Mucosa of stomach (tissue), 1 donor: ENCODE measurements around the gene TFAP2A.

Experiments
- H3K27me3 ChIP-seq: one replicate; pipeline ENCODE4 v1.7.0; 2013; ENCODE audit warnings: mild to moderate bottlenecking, low read length; ENCODE audit not compliant: control insufficient read depth, insufficient read depth
- H3K36me3 ChIP-seq: one replicate; pipeline ENCODE4 v1.7.0; 2013; ENCODE audit warnings: low read length; ENCODE audit not compliant: control insufficient read depth, insufficient read depth
- H3K4me1 ChIP-seq: one replicate; pipeline ENCODE4 v1.7.0; 2013; ENCODE audit warnings: mild to moderate bottlenecking, low read length; ENCODE audit not compliant: control insufficient read depth, insufficient read depth
- H3K4me3 ChIP-seq: one replicate; pipeline ENCODE4 v1.7.0; 2013; ENCODE audit warnings: low read length
- H3K9ac ChIP-seq: one replicate; pipeline ENCODE4 v1.7.0; 2013; ENCODE audit warnings: mild to moderate bottlenecking, low read length, moderate library complexity
- H3K9me3 ChIP-seq: one replicate; pipeline ENCODE4 v1.7.0; 2013; ENCODE audit warnings: mild to moderate bottlenecking, low read length, moderate library complexity; ENCODE audit not compliant: control insufficient read depth
- donor health status: Pancreatic carcinoma.

The TFAP2A gene

GRCh38 chr6:10446548-10446947, 31.7 kb upstream of the TFAP2A start:
- Histone ChIP-seq H3K4me3 (no peak overlapping the region), H3K9ac (no peak overlapping the region), H3K4me1 (no peaks in the 10 kb centered on the region), H3K36me3 (no peaks in the 10 kb centered on the region), H3K9me3 (no peaks in the 10 kb centered on the region), H3K27me3 (peaks cover 4% of the 10 kb centered on the region)

GRCh38 chr6:10441655-10442009, 26.8 kb upstream of the TFAP2A start:
- Histone ChIP-seq H3K4me3 (no peak overlapping the region), H3K27me3 (no peaks in the 10 kb centered on the region), H3K4me1 (no peaks in the 10 kb centered on the region), H3K36me3 (no peaks in the 10 kb centered on the region), H3K9ac (no peak overlapping the region), H3K9me3 (no peaks in the 10 kb centered on the region)

- Histone ChIP-seq H3K4me1 (no peaks in the 10 kb centered on the region), H3K9me3 (no peaks in the 10 kb centered on the region), H3K36me3 (no peaks in the 10 kb centered on the region), H3K27me3 (no peaks in the 10 kb centered on the region), H3K4me3 (no peak overlapping the region), H3K9ac (no peak overlapping the region)
Observed at GRCh38 chr6:10441004-10441654, 26.3 kb upstream of the TFAP2A start.

- H3K9ac ChIP-seq: no peak overlapping the region
- H3K36me3 ChIP-seq: no peaks in the 10 kb centered on the region
- H3K9me3 ChIP-seq: no peaks in the 10 kb centered on the region
- H3K27me3 ChIP-seq: no peaks in the 10 kb centered on the region
- no peak overlapping the region for H3K4me3 ChIP-seq
- H3K4me1 ChIP-seq: no peaks in the 10 kb centered on the region
Observed at GRCh38 chr6:10437891-10438290, 23.0 kb upstream of the TFAP2A start.

GRCh38 chr6:10434235-10434634, 19.4 kb upstream of the TFAP2A start:
- no peaks in the 10 kb centered on the region for H3K9me3 ChIP-seq
- no peaks in the 10 kb centered on the region for H3K4me1 ChIP-seq
- no peak overlapping the region for H3K9ac ChIP-seq
- H3K4me3 ChIP-seq: no peak overlapping the region
- H3K27me3 ChIP-seq: no peaks in the 10 kb centered on the region
- H3K36me3 ChIP-seq: no peaks in the 10 kb centered on the region

DNA sequence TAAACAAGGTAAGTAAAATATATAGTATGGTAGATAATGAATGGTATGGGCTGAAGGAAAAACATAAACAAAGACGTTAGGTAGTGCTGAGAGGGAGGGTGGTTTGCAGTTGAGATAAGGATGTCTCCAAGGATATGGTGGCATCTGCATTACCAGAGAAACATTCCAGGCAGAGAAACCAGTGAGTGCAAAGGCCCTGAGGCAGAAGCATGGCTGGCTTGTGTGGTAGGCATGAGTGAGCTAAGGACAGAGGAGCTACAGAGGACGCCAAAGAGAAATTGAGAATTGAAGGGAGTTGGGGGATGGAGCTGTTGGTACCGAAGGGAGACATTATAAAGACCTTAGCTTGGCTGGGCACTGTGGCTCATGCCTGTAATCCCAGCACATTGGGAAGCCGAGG, 18.4 kb upstream of the TFAP2A start:
- Histone ChIP-seq H3K9me3 (no peaks in the 10 kb centered on the region), H3K27me3 (peaks cover under 1% of the 10 kb centered on the region), H3K4me1 (no peaks in the 10 kb centered on the region), H3K9ac (no peak overlapping the region), H3K4me3 (no peak overlapping the region), H3K36me3 (no peaks in the 10 kb centered on the region)

- Histone ChIP-seq H3K4me1 (peaks cover 3% of the 10 kb centered on the region), H3K9ac (no peak overlapping the region), H3K36me3 (no peaks in the 10 kb centered on the region), H3K4me3 (no peak overlapping the region), H3K27me3 (peaks cover 6% of the 10 kb centered on the region), H3K9me3 (no peaks in the 10 kb centered on the region)
Observed at GRCh38 chr6:10431423-10432164, 16.7 kb upstream of the TFAP2A start.

DNA sequence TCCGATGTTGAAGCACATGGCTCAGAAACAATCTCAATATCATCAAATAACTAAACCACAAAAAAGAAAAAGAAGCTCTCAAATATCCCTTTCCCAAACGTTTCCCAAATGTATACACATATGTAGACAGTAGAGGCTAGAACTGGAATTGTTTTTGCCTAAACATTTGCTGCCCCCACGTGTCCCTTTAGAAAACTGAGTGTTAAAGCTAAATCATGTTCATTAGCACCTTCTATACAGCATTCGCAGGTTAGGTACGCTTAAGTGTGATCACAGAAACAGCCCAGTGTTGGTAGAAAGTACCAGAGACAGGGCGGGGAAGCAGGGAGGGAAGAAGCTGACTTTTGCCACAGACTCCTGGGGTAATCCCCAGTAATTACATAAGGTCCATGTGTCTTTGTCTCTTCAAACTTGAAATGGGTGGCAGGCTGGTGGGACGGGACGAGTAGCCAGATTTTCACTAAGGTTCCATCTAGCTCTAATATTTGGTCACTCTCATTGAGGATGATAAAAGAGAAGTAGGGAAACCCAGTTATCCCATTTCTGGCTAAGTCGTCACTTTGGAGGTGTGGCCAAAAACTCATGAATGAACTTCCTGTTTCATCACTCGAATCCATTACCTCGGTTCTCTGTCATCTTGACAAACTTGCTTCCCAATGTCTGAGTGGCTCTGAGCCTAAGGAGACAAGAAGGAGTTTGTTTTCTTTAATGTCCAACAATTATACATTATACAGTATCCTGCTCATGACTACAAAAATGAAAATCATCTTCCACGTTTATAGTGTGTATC, 15.0 kb upstream of the TFAP2A start:
- Histone ChIP-seq H3K27me3 (peaks cover 24% of the 10 kb centered on the region), H3K4me1 (peaks cover 14% of the 10 kb centered on the region), H3K36me3 (no peaks in the 10 kb centered on the region), H3K9me3 (no peaks in the 10 kb centered on the region), H3K4me3 (no peak overlapping the region), H3K9ac (no peak overlapping the region)

GRCh38 chr6:10426781-10427279, 12.0 kb upstream of the TFAP2A start:
- H3K27me3 ChIP-seq: peaks cover 54% of the 10 kb centered on the region

GRCh38 chr6:10425975-10426780, 11.3 kb upstream of the TFAP2A start:
- Histone ChIP-seq H3K4me3 (peak overlapping the region; percentile 60), H3K9ac (peak overlapping the region; percentile 61), H3K4me1 (peaks cover 14% of the 10 kb centered on the region)

More at GRCh38 chr6:10426781-10427279, 12.0 kb upstream of the TFAP2A start:
- Histone ChIP-seq H3K4me3 (peak overlapping the region; percentile 60), H3K9me3 (no peaks in the 10 kb centered on the region), H3K36me3 (no peaks in the 10 kb centered on the region), H3K9ac (peak overlapping the region; percentile 61), H3K4me1 (peaks cover 14% of the 10 kb centered on the region)

GRCh38 chr6:10425176-10425974, 10.5 kb upstream of the TFAP2A start:
- H3K9ac ChIP-seq: no peak overlapping the region
- H3K4me1 ChIP-seq: peaks cover 14% of the 10 kb centered on the region
- H3K36me3 ChIP-seq: no peaks in the 10 kb centered on the region
- H3K4me3 ChIP-seq: peak overlapping the region; percentile 60
- no peaks in the 10 kb centered on the region for H3K9me3 ChIP-seq
- peaks cover 68% of the 10 kb centered on the region for H3K27me3 ChIP-seq

More at GRCh38 chr6:10425975-10426780, 11.3 kb upstream of the TFAP2A start:
- Histone ChIP-seq H3K36me3 (no peaks in the 10 kb centered on the region), H3K27me3 (peaks cover 60% of the 10 kb centered on the region), H3K9me3 (no peaks in the 10 kb centered on the region)
